SK-N-SH treated with all-trans-retinoic acid at 6 μM for 48 hours (cell line): ENCODE measurements around the gene ALDH18A1.

ENCODE experiments used
- CSDC2 ChIP-seq: fragments of 250-450 bp; sonication (Bioruptor Pico); IDR thresholded peaks from 2 replicates; pipeline ENCODE4 v1.5.0; 2020; ENCODE audit warnings: mild to moderate bottlenecking, moderate library complexity
- CSRNP3 ChIP-seq: fragments of 250-450 bp; sonication (Bioruptor Pico); IDR thresholded peaks from 2 replicates; pipeline ENCODE4 v1.5.1; 2021; ENCODE audit warnings: mild to moderate bottlenecking, moderate library complexity
- ESRRG ChIP-seq: fragments of 250-450 bp; sonication (Bioruptor Pico); IDR thresholded peaks from 2 replicates; pipeline ENCODE4 v1.6.1; 2021; ENCODE audit warnings: mild to moderate bottlenecking
- PATZ1 ChIP-seq: fragments of 250-450 bp; sonication (Bioruptor Pico); IDR thresholded peaks from 2 replicates; pipeline ENCODE4 v1.8.0; 2020; ENCODE audit warnings: mild to moderate bottlenecking, moderate library complexity, borderline replicate concordance
- POU6F1 ChIP-seq: fragments of 250-450 bp; sonication (Bioruptor Pico); IDR thresholded peaks from 2 replicates; pipeline ENCODE4 v1.8.0; 2021; ENCODE audit warnings: low read depth, mild to moderate bottlenecking, moderate library complexity, borderline replicate concordance
- RARB ChIP-seq: fragments of 250-450 bp; sonication (Bioruptor Pico); IDR thresholded peaks from 2 replicates; pipeline ENCODE4 v1.8.0; 2021; ENCODE audit warnings: mild to moderate bottlenecking, moderate library complexity
- SNAI2 ChIP-seq: fragments of 250-450 bp; sonication (Bioruptor Pico); IDR thresholded peaks from 2 replicates; pipeline ENCODE4 v1.5.0; 2020; ENCODE audit warnings: mild to moderate bottlenecking, moderate library complexity
- TOX ChIP-seq: fragments of 250-450 bp; sonication (Bioruptor Pico); IDR thresholded peaks from 2 replicates; pipeline ENCODE4 v1.8.0; 2021; ENCODE audit warnings: mild to moderate bottlenecking, moderate library complexity, borderline replicate concordance
- TSHZ2 ChIP-seq: fragments of 250-450 bp; sonication (Bioruptor Pico); IDR thresholded peaks from 2 replicates; pipeline ENCODE4 v1.5.0; 2020; ENCODE audit warnings: mild to moderate bottlenecking, moderate library complexity
- ZFP3 ChIP-seq: fragments of 250-450 bp; sonication (Bioruptor Pico); IDR thresholded peaks from 2 replicates; pipeline ENCODE4 v1.5.0; 2020; ENCODE audit warnings: mild to moderate bottlenecking, moderate library complexity
- ZFP30 ChIP-seq: fragments of 450-650 bp; formaldehyde crosslinking; IDR thresholded peaks from 2 replicates; pipeline ENCODE4 v1.5.0; 2022; ENCODE audit warnings: mild to moderate bottlenecking, moderate library complexity
- ZNF8 ChIP-seq: fragments of 450-650 bp; formaldehyde crosslinking; IDR thresholded peaks from 2 replicates; pipeline ENCODE4 v1.5.0; 2020; ENCODE audit warnings: mild to moderate bottlenecking, moderate library complexity

- TF ChIP-seq PATZ1 (no peak), SNAI2 (CRISPR knock-in tag) (no peak), ZFP3 (CRISPR knock-in tag) (no peak), ZNF8 (CRISPR knock-in tag) (no peak), RARB (no peak), CSDC2 (no peak), POU6F1 (CRISPR knock-in tag) (no peak), ESRRG (CRISPR knock-in tag) (no peak), ZFP30 (CRISPR knock-in tag) (no peak), TSHZ2 (CRISPR knock-in tag) (no peak), TOX (CRISPR knock-in tag) (no peak), CSRNP3 (CRISPR knock-in tag) (no peak)
These were observed 81.7 kb downstream of the ALDH18A1 start for GRCh38 chr10:95574649-95575365.
